Activated naive CD8-positive, alpha-beta T cell treated with anti-CD3 and anti-CD28 coated beads for 36 hours (primary cell): ENCODE measurements around the gene TIMM44. TPM values are rescaled to one million over a fixed set of nuclear protein-coding genes. Genes with fewer than 3 reads are reported as not detected.

ENCODE experiments used
- DNase-seq: peaks from one replicate; pipeline ENCODE4 v3.0.0; 2021
- H3K27ac Mint-ChIP-seq: one replicate; pipeline ENCODE4 v1.8.0; 2022; ENCODE audit warnings: mild to moderate bottlenecking, moderate library complexity, mixed read lengths
- H3K27me3 Mint-ChIP-seq: one replicate; pipeline ENCODE4 v1.8.0; 2022; ENCODE audit warnings: mild to moderate bottlenecking, mixed read lengths
- H3K36me3 Mint-ChIP-seq: one replicate; pipeline ENCODE4 v1.8.0; 2021; ENCODE audit warnings: mild to moderate bottlenecking, mixed read lengths
- H3K4me1 Mint-ChIP-seq: one replicate; pipeline ENCODE4 v1.8.0; 2021; ENCODE audit warnings: mixed read lengths
- H3K4me3 Mint-ChIP-seq: one replicate; pipeline ENCODE4 v1.8.0; 2022; ENCODE audit warnings: mild to moderate bottlenecking, moderate library complexity, mixed read lengths
- H3K9me3 Mint-ChIP-seq: one replicate; pipeline ENCODE4 v1.8.0; 2022; ENCODE audit warnings: mixed read lengths
- total RNA-seq, 2 experiments: library from RNA; stranded (reverse); gene quantifications; one replicate each; pipeline ENCODE4 v1.2.3, GENCODE V29; 2021

TIMM44 gene, protein sequence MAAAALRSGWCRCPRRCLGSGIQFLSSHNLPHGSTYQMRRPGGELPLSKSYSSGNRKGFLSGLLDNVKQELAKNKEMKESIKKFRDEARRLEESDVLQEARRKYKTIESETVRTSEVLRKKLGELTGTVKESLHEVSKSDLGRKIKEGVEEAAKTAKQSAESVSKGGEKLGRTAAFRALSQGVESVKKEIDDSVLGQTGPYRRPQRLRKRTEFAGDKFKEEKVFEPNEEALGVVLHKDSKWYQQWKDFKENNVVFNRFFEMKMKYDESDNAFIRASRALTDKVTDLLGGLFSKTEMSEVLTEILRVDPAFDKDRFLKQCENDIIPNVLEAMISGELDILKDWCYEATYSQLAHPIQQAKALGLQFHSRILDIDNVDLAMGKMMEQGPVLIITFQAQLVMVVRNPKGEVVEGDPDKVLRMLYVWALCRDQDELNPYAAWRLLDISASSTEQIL
- total RNA-seq = 100 to 1,000 TPM; 125 to 136 TPM

GRCh38 chr19:7943444-7944176, at the start of gene TIMM44:
Gene TIMM44 (minus strand): TSS chr19:7943666. CDS start chr19:7943651, 15 bp downstream.
- DNase-seq = peak; percentile 99
- Mint-ChIP-seq H3K4me1 (peaks cover 37% of the 10 kb centered on the region), H3K4me3 (peak within 1 kb of the TSS; percentile 96), H3K36me3 (peaks cover 19% of the 10 kb centered on the region), H3K27ac (peak within 1 kb of the TSS; percentile 100), H3K27me3 (no peaks in the 10 kb centered on the region), H3K9me3 (no peaks in the 10 kb centered on the region)

DNA sequence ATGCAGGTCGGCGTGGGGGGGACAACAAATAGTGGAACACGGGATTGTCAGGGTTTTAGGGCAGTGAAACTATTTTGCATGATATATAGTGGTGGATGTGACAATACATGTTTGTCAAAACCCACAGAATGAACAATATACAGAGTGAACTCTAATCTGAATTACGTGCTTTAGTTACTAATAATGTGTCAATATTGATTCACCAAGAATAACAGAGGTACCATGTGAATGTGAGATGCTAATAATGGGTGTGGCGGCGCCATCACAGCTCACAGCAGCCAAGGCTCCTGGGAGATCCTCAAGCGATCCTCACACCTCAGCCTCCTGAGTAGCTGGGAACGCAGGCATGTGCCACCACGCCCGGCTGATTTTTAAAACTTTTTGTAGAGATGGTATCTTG, 49.1 kb upstream of the TIMM44 start:
- Mint-ChIP-seq H3K27ac (no peak overlapping the region), H3K4me1 (peaks cover 31% of the 10 kb centered on the region), H3K4me3 (no peak overlapping the region), H3K36me3 (peaks cover 22% of the 10 kb centered on the region), H3K9me3 (no peaks in the 10 kb centered on the region), H3K27me3 (no peaks in the 10 kb centered on the region)
- DNase-seq = no peak

GRCh38 chr19:7989071-7989575, 45.7 kb upstream of the TIMM44 start:
- Mint-ChIP-seq H3K9me3 (no peaks in the 10 kb centered on the region), H3K36me3 (peaks cover 25% of the 10 kb centered on the region), H3K27me3 (no peaks in the 10 kb centered on the region), H3K4me3 (no peak overlapping the region), H3K4me1 (peaks cover 15% of the 10 kb centered on the region), H3K27ac (no peak overlapping the region)
- no peak for DNase-seq

DNA sequence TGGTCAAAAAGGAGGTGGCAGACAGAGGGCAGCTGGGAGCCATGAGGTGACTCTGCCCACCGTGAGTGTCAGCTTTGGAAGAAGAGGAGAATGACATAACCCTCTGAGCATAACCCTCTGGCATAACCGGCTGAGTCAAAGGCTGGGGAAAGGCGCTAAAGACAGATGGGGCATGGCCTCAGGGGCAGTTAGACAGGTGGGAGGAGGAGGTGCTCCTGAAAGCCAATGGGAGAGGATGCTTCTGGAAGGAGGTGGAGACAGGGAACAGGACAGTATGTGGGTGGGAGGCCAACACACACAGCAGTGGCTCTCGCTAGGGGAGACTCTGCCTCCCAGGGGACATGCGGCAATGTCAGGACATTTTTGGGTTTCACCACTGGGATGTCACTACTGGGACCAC, 44.8 kb upstream of the TIMM44 start:
- H3K9me3 Mint-ChIP-seq = no peaks in the 10 kb centered on the region
- H3K4me1 Mint-ChIP-seq = peaks cover 11% of the 10 kb centered on the region
- no peak overlapping the region for H3K4me3 Mint-ChIP-seq
- no peak overlapping the region for H3K27ac Mint-ChIP-seq
- peaks cover 30% of the 10 kb centered on the region for H3K36me3 Mint-ChIP-seq
- no peaks in the 10 kb centered on the region for H3K27me3 Mint-ChIP-seq
- DNase-seq = no peak

GRCh38 chr19:7987114-7987768, 43.8 kb upstream of the TIMM44 start:
- Mint-ChIP-seq H3K4me1 (peaks cover 7% of the 10 kb centered on the region), H3K27ac (peak overlapping the region; percentile 2), H3K36me3 (peaks cover 33% of the 10 kb centered on the region), H3K9me3 (no peaks in the 10 kb centered on the region), H3K4me3 (no peak overlapping the region), H3K27me3 (no peaks in the 10 kb centered on the region)
- no peak for DNase-seq

- Mint-ChIP-seq H3K27me3 (no peaks in the 10 kb centered on the region), H3K27ac (no peak overlapping the region), H3K9me3 (no peaks in the 10 kb centered on the region), H3K4me1 (peaks cover 6% of the 10 kb centered on the region), H3K4me3 (no peak overlapping the region), H3K36me3 (peaks cover 32% of the 10 kb centered on the region)
- DNase-seq = no peak
These were observed 43.1 kb upstream of the TIMM44 start for GRCh38 chr19:7986321-7987113.

GRCh38 chr19:7985481-7985911, 42.0 kb upstream of the TIMM44 start:
- no peak overlapping the region for H3K4me3 Mint-ChIP-seq
- H3K27ac Mint-ChIP-seq = no peak overlapping the region
- DNase-seq = no peak
- H3K4me1 Mint-ChIP-seq = peaks cover 6% of the 10 kb centered on the region
- no peaks in the 10 kb centered on the region for H3K27me3 Mint-ChIP-seq
- peaks cover 28% of the 10 kb centered on the region for H3K36me3 Mint-ChIP-seq
- no peaks in the 10 kb centered on the region for H3K9me3 Mint-ChIP-seq

DNA sequence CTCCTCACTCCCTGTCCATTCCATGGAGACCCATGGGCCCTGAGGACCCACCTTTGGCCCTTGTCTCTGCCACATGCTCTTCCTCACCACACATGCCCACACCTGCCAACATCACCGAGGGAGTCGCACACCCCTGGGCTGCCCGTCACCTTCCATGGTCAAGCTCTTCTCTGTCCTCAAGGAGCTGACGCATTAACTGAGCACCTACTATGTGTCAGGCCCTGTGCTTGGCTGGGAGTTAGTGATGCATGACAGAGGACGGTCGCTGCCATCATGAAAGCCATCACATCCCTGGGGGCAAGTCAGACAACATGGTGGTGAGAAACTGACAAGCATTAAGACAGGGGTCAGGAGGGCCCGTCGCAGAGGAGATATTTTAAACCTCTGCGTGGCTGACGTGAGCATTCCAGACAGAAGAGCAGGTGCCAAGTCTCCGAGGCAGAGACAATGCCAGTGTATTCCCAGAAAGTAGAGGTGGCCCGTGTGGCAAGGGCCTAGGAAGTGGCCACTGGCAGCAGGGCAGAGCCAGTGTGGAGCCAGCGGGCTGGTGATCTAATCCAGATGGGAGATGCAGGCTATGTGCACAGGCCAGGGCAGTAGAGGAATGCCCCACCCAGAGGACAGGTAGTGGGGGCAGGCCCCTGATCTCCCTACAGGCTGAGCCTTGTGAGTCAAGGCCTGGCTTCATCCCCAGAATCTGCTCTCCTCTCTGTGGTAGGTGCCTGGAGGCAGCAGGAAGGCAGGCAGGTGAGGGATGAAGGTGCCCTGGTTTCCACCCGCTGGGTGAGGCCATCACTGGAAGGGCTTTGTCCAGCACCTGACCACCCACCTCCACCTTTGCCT, 40.8 kb upstream of the TIMM44 start:
- no peaks in the 10 kb centered on the region for H3K9me3 Mint-ChIP-seq
- H3K36me3 Mint-ChIP-seq = peaks cover 29% of the 10 kb centered on the region
- no peak overlapping the region for H3K27ac Mint-ChIP-seq
- no peak overlapping the region for H3K4me3 Mint-ChIP-seq
- H3K27me3 Mint-ChIP-seq = no peaks in the 10 kb centered on the region
- DNase-seq = no peak
- H3K4me1 Mint-ChIP-seq = peaks cover 6% of the 10 kb centered on the region

GRCh38 chr19:7983286-7983950, 40.0 kb upstream of the TIMM44 start:
- no peak overlapping the region for H3K27ac Mint-ChIP-seq
- no peak for DNase-seq
- H3K4me3 Mint-ChIP-seq = no peak overlapping the region
- H3K4me1 Mint-ChIP-seq = peaks cover 6% of the 10 kb centered on the region
- H3K9me3 Mint-ChIP-seq = no peaks in the 10 kb centered on the region
- peaks cover 26% of the 10 kb centered on the region for H3K36me3 Mint-ChIP-seq
- H3K27me3 Mint-ChIP-seq = no peaks in the 10 kb centered on the region

- no peaks in the 10 kb centered on the region for H3K27me3 Mint-ChIP-seq
- H3K36me3 Mint-ChIP-seq = peaks cover 20% of the 10 kb centered on the region
- DNase-seq = no peak
- no peaks in the 10 kb centered on the region for H3K9me3 Mint-ChIP-seq
- no peak overlapping the region for H3K27ac Mint-ChIP-seq
- peaks cover 6% of the 10 kb centered on the region for H3K4me1 Mint-ChIP-seq
- no peak overlapping the region for H3K4me3 Mint-ChIP-seq
These were observed 39.2 kb upstream of the TIMM44 start for GRCh38 chr19:7982651-7983099.

GRCh38 chr19:7982103-7982502, 38.6 kb upstream of the TIMM44 start:
- H3K4me3 Mint-ChIP-seq = no peak overlapping the region
- H3K9me3 Mint-ChIP-seq = no peaks in the 10 kb centered on the region
- H3K4me1 Mint-ChIP-seq = peaks cover 3% of the 10 kb centered on the region
- H3K27ac Mint-ChIP-seq = no peak overlapping the region
- DNase-seq = no peak
- H3K27me3 Mint-ChIP-seq = no peaks in the 10 kb centered on the region
- H3K36me3 Mint-ChIP-seq = peaks cover 18% of the 10 kb centered on the region

GRCh38 chr19:7981661-7982060, 38.2 kb upstream of the TIMM44 start:
- peaks cover 16% of the 10 kb centered on the region for H3K36me3 Mint-ChIP-seq
- DNase-seq = no peak
- H3K9me3 Mint-ChIP-seq = no peaks in the 10 kb centered on the region
- peaks cover under 1% of the 10 kb centered on the region for H3K4me1 Mint-ChIP-seq
- no peak overlapping the region for H3K27ac Mint-ChIP-seq
- H3K27me3 Mint-ChIP-seq = no peaks in the 10 kb centered on the region
- no peak overlapping the region for H3K4me3 Mint-ChIP-seq

GRCh38 chr19:7981199-7981598, 37.7 kb upstream of the TIMM44 start:
- DNase-seq = no peak
- peaks cover 11% of the 10 kb centered on the region for H3K36me3 Mint-ChIP-seq
- no peak overlapping the region for H3K4me3 Mint-ChIP-seq
- no peaks in the 10 kb centered on the region for H3K4me1 Mint-ChIP-seq
- H3K9me3 Mint-ChIP-seq = no peaks in the 10 kb centered on the region
- H3K27ac Mint-ChIP-seq = no peak overlapping the region
- H3K27me3 Mint-ChIP-seq = no peaks in the 10 kb centered on the region
